ENCODE measurements around the gene GAS7. TPM values are rescaled to one million over a fixed set of nuclear protein-coding genes. Genes with fewer than 3 reads are reported as not detected.

The GAS7 gene
- total RNA-seq, 1 donor from 2014 or later = 0.26 TPM

- H3K4me1 Mint-ChIP-seq = no peaks in the 10 kb centered on the region
- DNase-seq = no peak
- H3K4me3 Mint-ChIP-seq = no peak overlapping the region
- H3K9me3 Mint-ChIP-seq = no peaks in the 10 kb centered on the region
- H3K27ac Mint-ChIP-seq = no peak overlapping the region
- H3K27me3 Mint-ChIP-seq = peaks cover 4% of the 10 kb centered on the region
- intact Hi-C loops (cut with micrococcal nuclease) = no loop called here
- no peaks in the 10 kb centered on the region for H3K36me3 Mint-ChIP-seq (ENCODE audit: low read depth)
Observed at GRCh38 chr17:9902120-9902519, 296.3 kb downstream of the GAS7 start.

GRCh38 chr17:9900784-9901183, 297.6 kb downstream of the GAS7 start:
- Mint-ChIP-seq H3K36me3 (ENCODE audit: low read depth) (no peaks in the 10 kb centered on the region), H3K4me3 (no peak overlapping the region), H3K27me3 (peaks cover 4% of the 10 kb centered on the region), H3K4me1 (no peaks in the 10 kb centered on the region), H3K27ac (no peak overlapping the region), H3K9me3 (no peaks in the 10 kb centered on the region)
- intact Hi-C loops (cut with micrococcal nuclease) = no loop called here
- DNase-seq = no peak

- Mint-ChIP-seq H3K4me3 (no peak overlapping the region), H3K9me3 (no peaks in the 10 kb centered on the region), H3K27ac (no peak overlapping the region), H3K4me1 (no peaks in the 10 kb centered on the region), H3K36me3 (ENCODE audit: low read depth) (no peaks in the 10 kb centered on the region), H3K27me3 (peaks cover 4% of the 10 kb centered on the region)
- intact Hi-C loops (cut with micrococcal nuclease) = no loop called here
- DNase-seq = no peak
Observed at GRCh38 chr17:9900044-9900594, 298.3 kb downstream of the GAS7 start.

- intact Hi-C loops (cut with micrococcal nuclease) = no loop called here
Observed at GRCh38 chr17:9899280-9900043, 298.9 kb downstream of the GAS7 start.

GRCh38 chr17:9898812-9899211, 299.6 kb downstream of the GAS7 start:
- H3K27me3 Mint-ChIP-seq = peaks cover 4% of the 10 kb centered on the region
- H3K4me3 Mint-ChIP-seq = no peak overlapping the region
- no peaks in the 10 kb centered on the region for H3K4me1 Mint-ChIP-seq
- H3K9me3 Mint-ChIP-seq = no peaks in the 10 kb centered on the region
- intact Hi-C loops (cut with micrococcal nuclease) = no loop called here
- no peak for DNase-seq
- no peak overlapping the region for H3K27ac Mint-ChIP-seq
- no peaks in the 10 kb centered on the region for H3K36me3 Mint-ChIP-seq (ENCODE audit: low read depth)

More at GRCh38 chr17:9899280-9900043, 298.9 kb downstream of the GAS7 start:
- H3K27ac Mint-ChIP-seq = no peak overlapping the region
- no peak overlapping the region for H3K4me3 Mint-ChIP-seq
- no peak for DNase-seq
- H3K27me3 Mint-ChIP-seq = peaks cover 4% of the 10 kb centered on the region
- H3K9me3 Mint-ChIP-seq = no peaks in the 10 kb centered on the region
- H3K4me1 Mint-ChIP-seq = no peaks in the 10 kb centered on the region
- no peaks in the 10 kb centered on the region for H3K36me3 Mint-ChIP-seq (ENCODE audit: low read depth)

- no peaks in the 10 kb centered on the region for H3K36me3 Mint-ChIP-seq (ENCODE audit: low read depth)
- H3K27ac Mint-ChIP-seq = no peak overlapping the region
- no peaks in the 10 kb centered on the region for H3K4me1 Mint-ChIP-seq
- no peaks in the 10 kb centered on the region for H3K9me3 Mint-ChIP-seq
- H3K4me3 Mint-ChIP-seq = no peak overlapping the region
- H3K27me3 Mint-ChIP-seq = peaks cover 4% of the 10 kb centered on the region
- DNase-seq = no peak
- intact Hi-C loops (cut with micrococcal nuclease) = no loop called here
Observed at GRCh38 chr17:9897372-9897968, 300.9 kb downstream of the GAS7 start.

GRCh38 chr17:9895923-9896322, 302.5 kb downstream of the GAS7 start:
- no peak overlapping the region for H3K4me3 Mint-ChIP-seq
- H3K27ac Mint-ChIP-seq = no peak overlapping the region
- intact Hi-C loops (cut with micrococcal nuclease) = no loop called here
- peaks cover 1% of the 10 kb centered on the region for H3K27me3 Mint-ChIP-seq
- H3K36me3 Mint-ChIP-seq (ENCODE audit: low read depth) = no peaks in the 10 kb centered on the region
- no peaks in the 10 kb centered on the region for H3K4me1 Mint-ChIP-seq
- no peaks in the 10 kb centered on the region for H3K9me3 Mint-ChIP-seq
- DNase-seq = no peak

GRCh38 chr17:9894231-9894630, 304.2 kb downstream of the GAS7 start:
- Mint-ChIP-seq H3K9me3 (no peaks in the 10 kb centered on the region), H3K4me3 (no peak overlapping the region), H3K36me3 (ENCODE audit: low read depth) (no peaks in the 10 kb centered on the region), H3K27me3 (no peaks in the 10 kb centered on the region), H3K27ac (no peak overlapping the region), H3K4me1 (no peaks in the 10 kb centered on the region)
- DNase-seq = no peak
- intact Hi-C loops (cut with micrococcal nuclease) = no loop called here

GRCh38 chr17:9893411-9894012, 304.9 kb downstream of the GAS7 start:
- Mint-ChIP-seq H3K4me1 (no peaks in the 10 kb centered on the region), H3K36me3 (ENCODE audit: low read depth) (no peaks in the 10 kb centered on the region), H3K4me3 (no peak overlapping the region), H3K9me3 (no peaks in the 10 kb centered on the region), H3K27me3 (no peaks in the 10 kb centered on the region), H3K27ac (no peak overlapping the region)
- intact Hi-C loops (cut with micrococcal nuclease) = no loop called here
- DNase-seq = no peak

- no peak overlapping the region for H3K4me3 Mint-ChIP-seq
- no peaks in the 10 kb centered on the region for H3K27me3 Mint-ChIP-seq
- no peak overlapping the region for H3K27ac Mint-ChIP-seq
- intact Hi-C loops (cut with micrococcal nuclease) = no loop called here
- DNase-seq = no peak
- no peaks in the 10 kb centered on the region for H3K9me3 Mint-ChIP-seq
- H3K36me3 Mint-ChIP-seq (ENCODE audit: low read depth) = no peaks in the 10 kb centered on the region
- H3K4me1 Mint-ChIP-seq = no peaks in the 10 kb centered on the region
Observed at GRCh38 chr17:9890124-9890523, 308.3 kb downstream of the GAS7 start.

- H3K27ac Mint-ChIP-seq = no peak overlapping the region
- H3K9me3 Mint-ChIP-seq = no peaks in the 10 kb centered on the region
- H3K36me3 Mint-ChIP-seq (ENCODE audit: low read depth) = no peaks in the 10 kb centered on the region
- no peak overlapping the region for H3K4me3 Mint-ChIP-seq
- intact Hi-C loops (cut with micrococcal nuclease) = no loop called here
- no peaks in the 10 kb centered on the region for H3K27me3 Mint-ChIP-seq
- DNase-seq = no peak
- no peaks in the 10 kb centered on the region for H3K4me1 Mint-ChIP-seq
Observed at GRCh38 chr17:9887508-9887907, 310.9 kb downstream of the GAS7 start.

- intact Hi-C loops (cut with micrococcal nuclease) = no loop called here
- Mint-ChIP-seq H3K36me3 (ENCODE audit: low read depth) (no peaks in the 10 kb centered on the region), H3K4me1 (no peaks in the 10 kb centered on the region), H3K9me3 (no peaks in the 10 kb centered on the region), H3K4me3 (no peak overlapping the region), H3K27ac (no peak overlapping the region), H3K27me3 (no peaks in the 10 kb centered on the region)
- DNase-seq = no peak
Observed at GRCh38 chr17:9886141-9886930, 312.1 kb downstream of the GAS7 start.

- no peaks in the 10 kb centered on the region for H3K4me1 Mint-ChIP-seq
- no peaks in the 10 kb centered on the region for H3K36me3 Mint-ChIP-seq (ENCODE audit: low read depth)
- intact Hi-C loops (cut with micrococcal nuclease) = no loop called here
- H3K4me3 Mint-ChIP-seq = no peak overlapping the region
- no peaks in the 10 kb centered on the region for H3K27me3 Mint-ChIP-seq
- peaks cover 3% of the 10 kb centered on the region for H3K9me3 Mint-ChIP-seq
- DNase-seq = no peak
- no peak overlapping the region for H3K27ac Mint-ChIP-seq
Observed at GRCh38 chr17:9883451-9883850, 315.0 kb downstream of the GAS7 start.

GRCh38 chr17:9880582-9880999, 317.8 kb downstream of the GAS7 start:
- peaks cover 3% of the 10 kb centered on the region for H3K9me3 Mint-ChIP-seq
- no peaks in the 10 kb centered on the region for H3K36me3 Mint-ChIP-seq (ENCODE audit: low read depth)
- intact Hi-C loops (cut with micrococcal nuclease) = no loop called here

More at GRCh38 chr17:9880582-9880999, 317.8 kb downstream of the GAS7 start:
- H3K27ac Mint-ChIP-seq = no peak overlapping the region
- H3K4me3 Mint-ChIP-seq = no peak overlapping the region
- no peaks in the 10 kb centered on the region for H3K27me3 Mint-ChIP-seq
- H3K4me1 Mint-ChIP-seq = no peaks in the 10 kb centered on the region
- DNase-seq = no peak
